GM13977 (cell line): ENCODE results near the gene IGF1R.

ENCODE experiments used
- DNase-seq: peaks from one replicate; pipeline ENCODE4 v3.0.0; 2012; ENCODE audit warnings: low spot score
- CTCF ChIP-seq: IDR thresholded peaks from 2 replicates; pipeline ENCODE4 v1.5.1; 2012; ENCODE audit warnings: mild to moderate bottlenecking, control low read depth; ENCODE audit not compliant: insufficient read depth; ENCODE audit errors: extremely low read depth, missing control alignments
- in situ Hi-C: fragments of 300-500 bp; cut with MboI; formaldehyde crosslinking; loops from one replicate; pipeline ENCODE4 v1.12.0; 2022; ENCODE audit warnings: low sequenced_read_pairs, low pct_unique_long_range_greater_than_20kb, mixed read lengths, inconsistent platforms; ENCODE audit not compliant: unreplicated experiment

The IGF1R gene

GRCh38 chr15:98937413-98938104 is 289.2 kb downstream of the IGF1R start:
- in situ Hi-C loops, result no loop called here
- DNase-seq, result peak; percentile 70
- TF ChIP-seq CTCF, result no peak

GRCh38 chr15:98938105-98938417 is 289.7 kb downstream of the IGF1R start:
- in situ Hi-C loops, result no loop called here
- TF ChIP-seq CTCF, result no peak
- DNase-seq, result no peak

DNA sequence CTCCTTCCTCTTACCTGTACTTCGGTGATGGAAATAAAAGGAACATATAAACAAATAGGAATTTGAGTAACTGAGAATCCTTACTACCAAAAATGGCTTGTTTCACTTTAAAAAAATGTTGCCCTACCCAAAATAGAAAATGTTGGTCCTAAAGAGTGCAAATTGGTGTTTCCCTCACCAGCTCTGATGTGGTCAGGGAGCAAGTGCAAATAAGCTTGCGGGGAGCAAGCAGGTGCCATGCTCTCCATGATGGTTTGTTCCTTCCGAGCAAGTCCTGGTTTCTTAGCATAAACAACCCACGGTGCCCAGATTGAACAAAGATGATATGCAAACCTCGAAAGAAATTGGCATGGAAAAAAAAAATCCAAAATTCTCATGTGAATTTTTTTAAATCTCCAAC is 290.5 kb downstream of the IGF1R start:
- in situ Hi-C loops, result no loop called here
- DNase-seq, result no peak
- no peak for TF ChIP-seq CTCF

DNA sequence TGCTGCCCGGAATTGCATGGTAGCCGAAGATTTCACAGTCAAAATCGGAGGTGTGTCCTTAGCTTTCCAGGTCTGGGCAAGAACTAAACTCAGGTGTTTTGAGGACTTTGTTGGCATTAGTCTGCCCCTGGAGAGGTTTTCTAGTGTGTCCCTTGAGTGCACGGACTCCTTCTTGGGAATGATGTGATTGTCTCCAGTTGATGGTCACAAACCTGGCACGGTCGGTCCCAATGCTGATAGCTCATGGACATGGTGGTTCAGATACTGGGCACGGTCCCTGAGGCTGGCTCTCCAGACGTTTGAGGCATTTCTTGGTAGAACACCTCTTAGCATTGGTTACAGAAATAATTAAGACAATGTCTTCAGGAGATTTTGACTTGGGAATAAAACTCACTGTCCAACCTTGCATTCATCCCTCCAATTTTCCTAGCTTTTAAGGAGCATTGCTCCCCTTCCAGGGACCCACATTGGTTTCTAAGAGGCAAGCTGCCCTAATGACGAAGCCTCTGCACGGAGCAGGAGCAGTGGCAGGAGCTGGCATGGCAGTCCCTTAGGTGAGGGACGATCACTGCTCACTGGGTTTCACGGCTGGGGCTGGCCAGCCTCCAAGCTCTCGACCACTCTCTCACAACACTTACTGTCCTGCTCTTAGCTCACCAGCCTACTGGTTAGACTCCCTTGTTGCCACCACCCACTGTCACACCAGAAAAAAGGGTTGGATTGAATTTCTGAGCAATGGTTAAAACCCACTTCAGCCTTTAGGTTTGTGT is 291.2 kb downstream of the IGF1R start:
- no peak for TF ChIP-seq CTCF
- no peak for DNase-seq
- in situ Hi-C loops, result no loop called here

DNA sequence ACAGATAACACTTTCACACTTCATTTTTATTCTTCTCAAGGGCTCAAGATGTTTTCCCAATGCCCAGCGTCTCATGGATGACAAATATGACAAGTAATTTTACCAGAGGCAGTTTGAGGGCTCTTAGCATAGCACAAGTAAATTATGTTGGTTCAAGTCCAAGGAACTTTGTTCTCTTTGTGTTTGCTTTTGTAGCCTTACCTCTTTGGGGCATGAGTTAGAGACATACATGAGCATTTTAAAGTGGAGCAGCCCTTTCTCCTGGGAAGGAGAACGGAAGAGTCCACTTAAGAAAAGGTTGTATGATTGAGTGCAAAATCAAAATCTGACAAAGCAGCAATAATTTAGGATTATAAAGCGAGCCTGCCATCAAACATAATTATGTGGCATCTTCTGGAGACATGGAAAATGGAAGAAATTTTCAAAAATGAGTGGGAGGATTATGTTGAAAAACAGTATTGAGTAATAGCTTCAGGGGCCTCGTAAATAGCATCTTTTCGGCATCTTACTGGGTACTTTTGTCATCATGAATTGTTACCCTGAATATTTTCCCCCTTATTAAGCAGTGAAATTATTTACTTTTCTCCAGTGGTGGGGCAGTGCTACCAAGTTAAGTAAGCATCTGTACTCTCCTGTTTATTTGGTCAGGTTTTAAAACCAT is 293.4 kb downstream of the IGF1R start:
- in situ Hi-C loops, result no loop called here
- no peak for TF ChIP-seq CTCF
- DNase-seq, result no peak

- DNase-seq, result no peak
- in situ Hi-C loops, result no loop called here
- no peak for TF ChIP-seq CTCF
These were observed 294.1 kb downstream of the IGF1R start for GRCh38 chr15:98942431-98942830.
